GM19239 (cell line): ENCODE measurements around the gene NFATC3.
"Not testable (repeated sequence)": the region's sequence is repeated elsewhere in the genome, so short reads cannot be mapped to it uniquely, and the experiment has no call there.

Experiments
- DNase-seq: peaks from one replicate; pipeline ENCODE4 v3.0.0; 2011; ENCODE audit warnings: low spot score; ENCODE audit not compliant: insufficient read length
- FAIRE-seq: peaks from 2 replicates; lab custom pipeline; 2011; peaks lifted over from hg19 to GRCh38; lab: Jason Lieb, UNC

NFATC3 gene

DNA sequence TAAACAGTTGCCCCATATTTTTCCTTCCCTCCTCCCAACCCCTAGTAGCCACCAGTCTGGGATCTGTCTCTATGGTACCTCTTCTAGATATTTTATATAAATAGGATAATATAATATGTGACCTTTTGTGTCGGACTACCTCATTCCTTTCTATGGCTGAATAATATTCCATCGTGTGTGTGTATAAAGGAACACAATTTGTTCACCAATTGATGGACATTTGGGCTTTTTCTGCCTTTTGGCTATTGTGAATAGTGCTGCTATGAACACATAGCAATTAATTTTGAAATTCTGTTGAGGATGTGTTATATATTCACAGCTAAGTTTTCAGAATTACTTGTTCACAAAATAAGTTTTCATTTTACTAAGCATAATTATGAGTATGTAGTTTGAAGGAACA, 2.5 kb downstream of the NFATC3 start:
- DNase-seq (no peak), FAIRE-seq (no peak)

DNA sequence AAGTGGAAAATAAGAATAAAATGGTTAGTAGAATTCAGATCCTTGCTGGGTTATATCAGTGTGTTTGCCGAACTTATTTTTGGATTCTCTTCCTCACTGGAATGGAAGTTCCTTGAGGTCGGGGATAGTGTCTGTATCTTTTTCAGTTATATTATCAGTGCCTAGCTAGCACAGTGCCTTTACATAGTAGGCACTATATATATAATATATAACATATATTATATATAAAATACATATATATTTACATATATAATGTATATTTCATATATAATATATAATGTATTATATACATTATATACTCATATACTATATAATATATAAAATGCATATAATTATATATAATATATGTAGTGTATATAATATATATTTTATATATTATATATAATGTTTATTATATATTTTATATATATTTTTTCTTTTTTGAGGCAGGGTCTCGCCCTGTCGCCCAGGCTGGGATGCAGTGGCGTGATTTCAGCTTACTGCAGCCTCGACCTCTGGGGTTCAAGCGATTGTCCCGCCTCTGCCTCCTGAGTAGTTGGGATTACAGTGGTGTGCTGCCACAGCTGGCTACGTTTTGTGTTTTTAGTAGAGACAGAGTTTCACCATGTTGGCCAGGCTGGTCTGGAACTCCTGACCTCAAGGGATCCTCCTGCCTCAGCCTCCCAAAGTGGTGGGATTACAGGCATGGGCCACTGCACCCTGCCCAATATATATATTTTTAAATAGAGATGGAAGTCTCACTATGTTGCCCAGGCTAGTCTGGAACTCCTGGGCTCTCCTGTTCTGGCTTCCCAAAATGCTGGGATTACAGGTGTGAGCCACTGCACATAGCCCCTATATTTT, 3.2 kb downstream of the NFATC3 start:
- FAIRE-seq (peak; percentile 21), DNase-seq (no peak)

DNA sequence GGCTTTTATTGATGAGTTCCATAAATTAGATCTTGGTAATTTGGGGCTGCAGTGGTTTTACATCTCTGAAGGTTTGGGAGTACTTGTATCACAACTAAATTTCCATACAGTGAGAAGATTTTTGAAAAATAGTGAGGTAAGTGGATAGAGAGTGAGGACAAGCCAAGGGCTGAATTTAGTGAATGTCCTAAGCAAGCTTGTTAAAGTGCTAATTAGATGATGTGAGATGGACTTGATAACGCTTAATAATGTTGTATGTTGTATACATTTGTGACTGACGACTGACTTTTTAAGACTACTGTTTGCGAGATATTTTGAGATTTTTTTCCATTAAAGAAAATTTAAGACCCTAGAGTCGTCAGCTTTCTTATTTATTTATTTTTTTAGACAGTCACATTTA, 3.9 kb downstream of the NFATC3 start:
- DNase-seq: no peak
- peak; percentile 58 for FAIRE-seq

DNA sequence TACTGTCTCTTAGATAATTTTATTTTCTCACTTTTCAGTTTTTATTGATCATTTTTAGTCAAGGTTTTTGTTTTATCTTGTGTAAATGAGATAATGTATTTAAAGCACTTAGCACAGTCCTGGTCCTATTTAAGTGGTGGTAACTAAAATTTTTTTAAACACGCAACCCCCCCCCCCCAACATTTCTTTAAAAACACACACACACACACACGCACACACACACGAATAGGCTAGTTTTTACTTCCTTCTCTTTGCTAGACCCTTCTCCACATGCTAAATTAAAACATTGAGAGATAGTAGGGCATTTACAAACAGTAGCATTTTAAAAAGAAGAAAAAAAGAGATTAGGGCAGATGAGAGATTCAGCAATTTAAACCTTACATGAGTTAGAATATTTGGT, 5.0 kb downstream of the NFATC3 start:
- FAIRE-seq: peak; percentile 61
- DNase-seq: no peak

DNA sequence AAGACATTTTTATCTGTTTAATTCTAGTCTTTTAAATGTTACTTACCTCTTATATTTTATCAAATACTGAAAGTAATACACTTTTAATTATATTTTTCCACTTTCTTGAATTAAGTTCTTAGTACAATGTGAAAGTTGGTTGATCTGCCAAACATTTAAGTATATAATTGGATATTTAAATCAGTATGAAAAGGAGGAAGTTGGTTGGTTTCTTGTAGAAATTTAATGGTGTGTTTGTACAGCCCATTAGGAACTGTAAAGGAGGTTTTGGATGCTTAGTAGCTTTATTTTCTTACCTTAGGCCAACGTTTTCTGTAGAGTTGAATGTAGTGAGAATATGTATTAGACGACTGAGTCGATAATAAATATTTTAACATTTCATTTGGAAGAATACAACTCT, 5.4 kb downstream of the NFATC3 start:
- DNase-seq: no peak
- no peak for FAIRE-seq

DNA sequence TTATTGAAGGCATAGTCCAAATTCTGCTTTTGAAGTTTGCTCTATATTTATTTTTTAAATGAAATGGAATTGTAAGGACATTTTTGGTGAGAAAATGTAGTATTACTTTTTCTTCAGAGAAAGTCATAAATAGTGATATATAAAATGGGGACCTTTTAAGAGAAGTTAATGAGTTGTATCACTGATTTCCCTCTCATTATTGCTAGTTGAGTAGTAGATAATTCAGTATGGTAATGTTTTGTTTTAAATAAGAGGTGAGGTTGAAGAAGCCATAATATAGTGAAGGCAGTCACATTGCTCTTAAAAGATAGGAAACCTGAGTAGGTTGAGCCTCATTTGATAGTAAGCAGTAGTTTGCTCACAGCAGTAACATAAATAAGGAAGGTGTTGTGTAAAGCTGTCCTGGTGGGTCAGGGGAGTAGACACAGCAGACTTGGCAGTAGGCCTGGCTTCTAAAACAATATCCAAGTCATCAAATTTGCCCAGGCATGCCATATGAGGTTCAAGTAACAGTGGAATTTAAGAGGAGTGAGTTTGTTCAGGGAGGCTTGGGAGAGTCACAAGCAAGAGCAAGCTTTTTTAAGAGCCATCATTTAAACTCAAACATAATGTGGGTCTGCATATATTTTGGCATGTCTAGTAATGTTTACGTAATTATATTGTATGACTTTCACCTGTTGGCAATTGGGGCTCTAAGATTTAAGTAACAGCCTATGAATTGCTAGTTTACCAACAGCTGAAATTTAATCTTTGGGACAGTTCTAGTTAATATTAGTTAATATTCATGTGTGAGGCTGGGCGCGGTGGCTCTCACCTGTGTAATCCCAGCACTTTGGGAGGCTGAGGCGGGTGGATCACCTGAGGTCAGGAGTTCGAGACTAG, 6.5 kb downstream of the NFATC3 start:
- FAIRE-seq: no peak

DNA sequence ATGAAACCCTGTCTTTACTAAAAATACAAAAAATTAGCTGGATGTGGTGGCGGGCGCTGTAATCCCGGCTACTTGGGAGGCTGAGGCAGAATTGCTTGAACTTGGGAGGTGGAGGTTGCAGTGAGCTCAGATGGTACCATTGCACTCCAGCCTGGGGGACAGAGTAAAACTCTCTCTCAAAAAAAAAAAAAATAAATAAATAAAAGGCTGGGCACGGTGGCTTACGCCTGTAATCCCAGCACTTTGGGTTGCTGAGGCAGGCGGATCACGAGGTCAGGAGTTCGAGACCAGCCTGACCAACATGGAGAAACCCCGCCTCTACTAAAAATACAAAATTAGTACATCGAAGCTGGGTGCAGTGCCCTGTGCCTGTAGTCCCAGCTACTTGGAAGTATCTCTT, 7.1 kb downstream of the NFATC3 start:
- not testable (repeated sequence) for DNase-seq, FAIRE-seq

More for the DNA sequence above, 6.5 kb downstream of the NFATC3 start:
- no peak for DNase-seq

DNA sequence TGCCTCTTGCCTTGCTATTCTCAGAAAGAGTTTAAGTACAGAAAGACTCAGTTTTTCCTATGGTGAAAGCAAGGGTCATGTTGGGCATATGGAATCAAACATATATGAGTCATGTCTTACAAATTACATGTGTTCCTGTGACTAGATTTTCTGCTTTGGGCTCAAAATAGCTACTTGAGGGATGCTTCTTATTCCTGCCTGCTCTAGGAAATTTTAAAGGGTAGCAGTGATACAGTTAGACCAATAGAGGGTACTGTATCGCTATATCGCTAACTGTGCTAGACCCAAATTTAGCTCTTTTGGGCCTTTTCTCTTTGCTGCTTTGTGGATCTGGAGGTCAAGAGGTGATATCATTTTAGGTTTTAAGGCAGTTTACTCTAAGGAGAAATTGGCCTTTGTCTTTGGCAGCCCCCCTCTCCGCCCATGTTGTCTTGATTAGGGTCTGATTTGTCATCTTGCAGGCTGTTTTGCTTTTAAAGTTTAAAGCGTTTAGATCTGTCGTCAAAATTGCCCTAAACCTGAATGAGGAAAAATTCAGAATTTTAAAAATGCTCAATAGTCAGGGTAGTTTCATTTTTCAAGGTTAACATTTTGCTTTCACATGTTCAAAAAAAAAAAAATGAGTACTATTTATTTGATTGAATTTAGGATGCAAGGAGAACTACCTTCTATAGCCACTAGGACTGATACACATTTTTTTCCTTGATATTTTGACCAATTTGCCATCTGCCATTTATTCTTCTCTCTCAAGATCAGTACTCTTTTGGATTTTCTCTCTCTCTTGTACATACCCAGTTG, 8.8 kb downstream of the NFATC3 start:
- FAIRE-seq: peak; percentile 39
- DNase-seq: no peak

DNA sequence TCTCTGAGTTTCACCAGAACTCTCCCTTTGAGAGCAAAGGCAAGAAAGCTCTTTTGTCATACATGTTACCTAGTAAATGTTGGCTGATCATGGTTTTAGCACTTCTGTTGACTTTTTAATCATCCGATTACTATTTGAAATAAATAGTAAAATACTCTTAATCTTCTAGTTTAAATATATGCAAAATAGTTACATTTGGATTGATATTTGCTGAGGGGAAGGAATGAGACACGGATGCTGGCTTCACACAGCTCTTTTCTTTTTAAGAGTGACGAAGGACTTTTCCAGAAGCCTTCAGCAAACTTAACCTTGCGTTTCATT, 9.4 kb downstream of the NFATC3 start:
- FAIRE-seq (no peak), DNase-seq (no peak)

DNA sequence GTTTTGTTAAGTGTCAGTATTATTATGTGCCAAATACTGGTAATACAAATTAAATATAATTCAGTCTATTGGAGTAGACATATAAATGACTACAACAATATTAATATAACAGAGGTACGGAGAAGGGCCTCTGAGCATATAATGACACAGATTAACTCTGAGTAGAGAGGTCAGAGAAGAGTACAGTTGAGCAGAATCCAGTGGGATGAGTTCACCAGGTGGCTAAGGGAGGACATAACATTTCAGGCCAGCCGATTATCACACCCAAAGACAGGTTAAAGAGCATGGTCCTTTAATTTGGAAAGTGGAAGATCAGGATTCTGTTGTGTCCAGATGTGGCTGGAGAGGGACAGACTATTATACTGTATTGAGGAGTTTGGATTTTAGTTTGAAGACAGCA, 11.3 kb downstream of the NFATC3 start:
- FAIRE-seq (no peak), DNase-seq (no peak)

DNA sequence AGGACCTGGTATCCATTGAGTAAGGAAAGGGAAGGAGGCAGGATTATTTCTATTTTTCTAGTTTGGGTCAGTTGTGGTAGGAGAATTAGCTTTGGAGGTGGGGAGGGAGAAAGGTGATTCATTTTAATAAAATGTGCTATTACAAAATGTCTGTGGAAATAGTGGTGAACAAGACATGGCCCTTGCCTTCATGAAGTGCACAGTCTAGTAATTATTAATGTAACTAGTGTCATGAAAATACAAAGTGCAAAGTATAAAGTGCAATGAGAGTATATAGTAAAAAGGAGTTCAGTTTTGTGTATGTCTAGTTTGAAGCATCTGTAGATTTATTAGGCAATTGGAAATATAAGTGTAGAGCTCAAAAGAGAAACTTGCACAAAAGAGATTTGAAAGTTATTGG, 11.9 kb downstream of the NFATC3 start:
- FAIRE-seq: no peak
- DNase-seq: no peak

DNA sequence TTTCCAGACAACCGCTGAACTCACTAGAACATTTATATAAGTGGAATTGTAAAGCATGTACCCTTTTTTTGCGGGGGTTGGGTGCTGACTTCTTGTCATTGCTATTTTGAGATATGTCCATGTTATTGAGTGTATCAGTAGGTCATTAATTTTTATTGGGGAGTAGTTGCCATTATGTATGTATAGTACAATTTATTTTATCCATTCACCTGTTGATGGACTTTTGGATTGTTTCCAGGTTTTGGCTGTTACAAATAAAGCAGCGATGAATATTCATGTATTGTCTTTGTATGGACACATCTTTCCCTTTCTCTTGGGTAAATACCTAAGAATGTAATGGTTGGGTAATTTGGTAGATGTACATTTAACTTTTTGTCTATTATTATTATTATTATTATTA, 12.7 kb downstream of the NFATC3 start:
- DNase-seq (no peak), FAIRE-seq (no peak)

DNA sequence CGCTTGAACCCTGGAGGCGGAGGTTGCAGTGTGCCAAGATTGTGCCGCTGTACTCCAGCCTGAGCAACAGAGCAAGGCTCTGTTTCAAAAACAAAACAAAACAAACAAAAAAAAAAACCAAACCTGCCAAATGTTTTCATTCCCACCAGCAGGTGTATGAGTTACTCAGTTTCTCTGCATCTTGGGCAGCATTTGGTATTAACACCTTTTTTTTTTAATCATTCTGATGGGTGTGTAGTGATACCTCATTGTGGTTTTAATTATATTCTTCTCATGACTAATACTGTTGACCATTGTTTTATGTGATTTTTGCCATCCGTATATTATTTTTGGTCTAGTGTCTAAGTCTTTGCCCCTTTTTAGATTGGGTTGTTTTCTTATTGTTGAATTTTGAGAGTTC, 15.3 kb downstream of the NFATC3 start:
- FAIRE-seq (no peak), DNase-seq (no peak)

DNA sequence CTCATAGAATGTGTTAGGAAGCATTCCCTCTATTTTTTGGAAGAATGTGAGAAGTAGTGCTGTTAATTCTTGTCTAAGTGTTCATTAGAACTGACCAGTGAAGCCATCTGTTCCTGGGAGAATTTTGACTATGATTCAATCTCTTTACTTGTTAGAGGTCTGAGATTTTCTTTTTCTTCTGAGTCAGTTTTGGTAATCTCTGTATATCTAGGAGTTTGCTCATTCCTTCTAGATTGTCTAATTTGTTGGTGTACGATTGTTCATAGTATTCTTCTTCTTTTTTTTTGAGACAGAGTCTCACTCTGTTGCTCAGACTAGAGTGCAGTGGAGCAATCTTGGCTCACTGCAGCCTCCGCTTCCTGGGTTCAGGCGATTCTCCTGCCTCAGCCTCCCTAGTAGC, 20.4 kb downstream of the NFATC3 start:
- no peak for FAIRE-seq

DNA sequence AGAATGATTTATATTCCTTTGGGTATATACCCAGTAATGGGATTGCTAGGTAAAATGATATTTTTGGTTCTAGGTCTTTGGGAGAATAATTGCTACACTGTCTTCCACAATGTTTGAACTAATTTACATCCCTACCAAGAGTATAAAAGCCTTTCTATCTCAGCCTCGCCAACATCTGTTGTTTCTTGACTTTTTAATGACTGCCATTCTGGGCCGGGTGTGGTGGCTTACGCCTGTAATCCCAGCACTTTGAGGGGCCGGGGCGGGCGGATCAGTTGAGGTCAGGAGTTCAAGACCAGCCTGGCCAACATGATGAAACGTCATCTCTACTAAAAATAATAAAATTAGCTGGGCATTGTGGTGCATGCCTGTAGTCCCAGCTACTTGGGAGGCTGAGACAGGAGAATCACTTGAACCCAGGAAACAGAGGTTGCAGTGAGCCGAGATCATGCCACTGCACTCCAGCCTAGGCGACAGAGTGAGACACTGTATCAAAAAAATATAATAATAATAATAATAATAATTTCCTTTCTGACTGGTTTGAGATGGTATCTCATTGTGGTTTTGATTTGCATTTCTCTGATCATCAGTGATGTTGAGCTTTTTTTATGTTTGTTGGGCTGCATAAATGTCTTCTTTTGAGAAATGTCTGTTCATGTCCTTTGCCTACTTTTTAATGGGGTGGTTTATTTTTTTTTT, 22.2 kb downstream of the NFATC3 start:
- not testable (repeated sequence) for FAIRE-seq, DNase-seq

More for the DNA sequence above, 20.4 kb downstream of the NFATC3 start:
- DNase-seq: no peak

DNA sequence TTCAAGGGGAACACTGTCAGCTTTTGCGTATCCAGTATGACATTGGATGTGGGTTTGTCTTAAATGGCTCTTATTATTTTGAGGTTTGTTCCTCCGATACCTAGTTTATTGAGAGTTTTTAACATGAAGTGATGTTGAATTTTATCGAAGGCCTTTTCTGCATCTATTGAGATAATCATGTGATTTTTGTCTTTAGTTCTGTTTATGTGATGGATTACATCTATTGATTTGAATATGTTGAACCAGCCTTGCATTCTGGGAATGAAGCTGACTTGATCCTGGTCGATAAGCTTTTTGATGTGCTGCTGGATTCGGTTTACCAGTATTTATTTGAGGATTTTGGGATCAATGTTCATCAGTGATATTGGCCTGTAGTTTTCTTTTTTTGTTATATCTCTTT, 24.0 kb downstream of the NFATC3 start:
- not testable (repeated sequence) for FAIRE-seq, DNase-seq

DNA sequence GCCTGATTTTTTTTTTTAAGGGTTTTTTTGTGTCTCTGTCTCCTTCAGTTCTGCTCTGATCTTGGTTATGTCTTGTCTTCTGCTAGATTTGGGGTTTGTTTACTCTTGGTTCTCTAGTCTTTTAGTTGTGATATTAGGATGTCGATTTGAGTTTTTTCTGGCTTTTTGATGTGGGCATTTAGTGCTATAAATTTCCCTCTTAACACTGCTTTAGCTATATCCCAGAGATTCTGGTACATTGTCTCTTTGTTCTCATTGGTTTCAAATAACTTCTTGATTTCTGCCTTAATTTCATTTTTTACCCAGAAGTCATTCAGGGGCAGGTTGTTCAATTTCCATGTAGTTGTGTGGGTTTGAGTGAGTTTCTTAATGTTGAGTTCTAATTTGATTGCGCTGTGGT, 25.4 kb downstream of the NFATC3 start:
- not testable (repeated sequence) for DNase-seq, FAIRE-seq

DNA sequence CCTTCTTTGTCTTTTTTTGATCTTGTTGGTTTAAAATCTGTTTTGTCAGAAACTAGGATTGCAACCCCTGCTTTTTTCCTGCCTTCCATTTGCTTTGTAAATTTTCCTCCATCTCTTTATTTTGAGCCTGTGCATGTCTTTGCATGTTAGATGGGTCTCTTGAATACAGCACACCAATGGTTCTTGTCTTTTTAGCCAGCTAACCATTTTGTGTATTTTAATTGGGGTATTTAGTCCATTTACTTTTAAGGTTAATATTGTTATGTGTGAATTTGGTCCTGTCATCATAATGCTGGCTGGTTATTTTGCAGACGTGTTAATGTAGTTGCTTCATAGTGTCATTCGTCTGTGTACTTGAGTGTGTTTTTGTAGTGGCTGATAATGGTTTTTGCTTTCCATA, 26.2 kb downstream of the NFATC3 start:
- no peak for FAIRE-seq
- no peak for DNase-seq

DNA sequence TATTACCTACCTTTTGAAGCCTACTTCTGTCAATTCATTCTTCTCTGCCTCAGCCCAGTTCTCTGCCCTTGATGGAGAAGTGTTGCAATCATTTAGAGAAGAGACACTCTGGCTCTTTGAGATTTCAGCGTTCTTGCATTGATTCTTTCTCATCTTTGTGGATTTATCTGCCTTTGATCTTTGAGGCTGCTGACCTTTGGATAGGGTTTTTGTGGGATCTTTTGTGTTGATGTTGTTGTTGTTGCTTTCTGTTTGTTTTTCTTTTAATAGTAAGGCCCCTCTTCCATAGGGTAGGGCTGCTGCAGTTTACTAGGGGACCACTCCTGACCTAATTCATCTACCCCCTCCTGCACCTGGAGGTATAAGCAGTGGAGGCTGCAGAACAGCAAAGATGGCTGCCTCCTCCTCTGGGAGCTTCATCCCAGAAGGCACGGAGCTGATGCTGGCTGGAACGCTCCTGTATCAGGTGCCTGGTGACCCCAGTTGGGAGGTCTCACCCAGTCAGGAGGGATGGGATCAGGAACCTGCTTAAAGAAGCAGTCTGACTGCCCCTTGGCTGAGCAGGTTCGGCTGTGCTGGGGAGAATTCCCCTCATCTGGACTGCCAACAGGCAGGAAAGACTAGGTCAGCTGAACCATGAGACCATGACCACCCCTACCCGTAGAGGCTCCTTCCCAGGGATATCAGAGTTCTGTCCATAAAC, 28.0 kb downstream of the NFATC3 start:
- DNase-seq (no peak), FAIRE-seq (no peak)
